Activated CD4-positive, alpha-beta memory T cell treated with anti-CD3 and anti-CD28 coated beads for 36 hours (primary cell): ENCODE data around the gene RIMBP2. TPM values are rescaled to one million over a fixed set of nuclear protein-coding genes. Genes with fewer than 3 reads are reported as not detected.

Source experiments
- CTCF ChIA-PET: fragments of 350-600 bp; sonication (Branson Sonifier 250); formaldehyde crosslinking; loops from one replicate; lab custom pipeline; 2021; ENCODE audit warnings: antibody characterized with exemption, inconsistent platforms; lab: Charles Lee
- POLR2A ChIA-PET: fragments of 350-600 bp; sonication (Branson Sonifier 250); formaldehyde crosslinking; loops from one replicate; lab custom pipeline; 2021; ENCODE audit warnings: antibody characterized with exemption; lab: Charles Lee
- DNase-seq: peaks from one replicate; pipeline ENCODE4 v3.0.0-alpha.2; 2020
- H3K27ac Mint-ChIP-seq: one replicate; pipeline ENCODE4 v1.8.0; 2021; ENCODE audit warnings: mixed read lengths
- H3K27me3 Mint-ChIP-seq: one replicate; pipeline ENCODE4 v1.8.0; 2021; ENCODE audit warnings: mixed read lengths
- H3K36me3 Mint-ChIP-seq: one replicate; pipeline ENCODE4 v1.8.0; 2021; ENCODE audit warnings: mixed read lengths
- H3K4me1 Mint-ChIP-seq: one replicate; pipeline ENCODE4 v1.8.0; 2021; ENCODE audit warnings: low read depth, mixed read lengths
- H3K4me3 Mint-ChIP-seq: one replicate; pipeline ENCODE4 v1.8.0; 2021; ENCODE audit warnings: mild to moderate bottlenecking, mixed read lengths
- H3K9me3 Mint-ChIP-seq: one replicate; pipeline ENCODE4 v1.8.0; 2021; ENCODE audit warnings: mixed read lengths
- intact Hi-C: fragments of 100-400 bp; cut with micrococcal nuclease; formaldehyde crosslinking; loops from one replicate; pipeline ENCODE4 v1.15.1; 2023
- total RNA-seq, 2 experiments: library from RNA; stranded (reverse); gene quantifications; one replicate each; pipeline ENCODE4 v1.2.3, GENCODE V29; 2021

The RIMBP2 gene
- total RNA-seq, 2 experiments from 2014 or later = 0.27 TPM; not detected in 1

- Mint-ChIP-seq H3K36me3 (no peaks in the 10 kb centered on the region), H3K9me3 (peaks cover 21% of the 10 kb centered on the region), H3K27ac (no peak overlapping the region), H3K4me1 (no peaks in the 10 kb centered on the region), H3K27me3 (no peaks in the 10 kb centered on the region), H3K4me3 (no peak overlapping the region)
- intact Hi-C loops = no loop called here
- CTCF ChIA-PET = no interaction called here
- no peak for DNase-seq
- POLR2A ChIA-PET = no interaction called here
Observed at GRCh38 chr12:130537051-130537450, 179.0 kb downstream of the RIMBP2 start.

GRCh38 chr12:130530429-130530828 is 185.7 kb downstream of the RIMBP2 start:
- ChIA-PET POLR2A (no interaction called here), CTCF (no interaction called here)
- no peak overlapping the region for H3K4me3 Mint-ChIP-seq
- H3K27me3 Mint-ChIP-seq = no peaks in the 10 kb centered on the region
- intact Hi-C loops = no loop called here
- no peaks in the 10 kb centered on the region for H3K36me3 Mint-ChIP-seq
- no peaks in the 10 kb centered on the region for H3K4me1 Mint-ChIP-seq
- DNase-seq = no peak
- no peak overlapping the region for H3K27ac Mint-ChIP-seq
- H3K9me3 Mint-ChIP-seq = no peaks in the 10 kb centered on the region

GRCh38 chr12:130529781-130530180 is 186.3 kb downstream of the RIMBP2 start:
- Mint-ChIP-seq H3K4me3 (no peak overlapping the region), H3K27ac (no peak overlapping the region), H3K9me3 (no peaks in the 10 kb centered on the region), H3K4me1 (no peaks in the 10 kb centered on the region), H3K27me3 (no peaks in the 10 kb centered on the region), H3K36me3 (no peaks in the 10 kb centered on the region)
- intact Hi-C loops = no loop called here
- ChIA-PET POLR2A (no interaction called here), CTCF (no interaction called here)
- no peak for DNase-seq

GRCh38 chr12:130527239-130527638 is 188.9 kb downstream of the RIMBP2 start:
- Mint-ChIP-seq H3K27ac (no peak overlapping the region), H3K4me3 (no peak overlapping the region), H3K27me3 (no peaks in the 10 kb centered on the region), H3K9me3 (no peaks in the 10 kb centered on the region), H3K36me3 (no peaks in the 10 kb centered on the region), H3K4me1 (no peaks in the 10 kb centered on the region)
- intact Hi-C loops = no loop called here
- DNase-seq = no peak
- ChIA-PET CTCF (no interaction called here), POLR2A (no interaction called here)

DNA sequence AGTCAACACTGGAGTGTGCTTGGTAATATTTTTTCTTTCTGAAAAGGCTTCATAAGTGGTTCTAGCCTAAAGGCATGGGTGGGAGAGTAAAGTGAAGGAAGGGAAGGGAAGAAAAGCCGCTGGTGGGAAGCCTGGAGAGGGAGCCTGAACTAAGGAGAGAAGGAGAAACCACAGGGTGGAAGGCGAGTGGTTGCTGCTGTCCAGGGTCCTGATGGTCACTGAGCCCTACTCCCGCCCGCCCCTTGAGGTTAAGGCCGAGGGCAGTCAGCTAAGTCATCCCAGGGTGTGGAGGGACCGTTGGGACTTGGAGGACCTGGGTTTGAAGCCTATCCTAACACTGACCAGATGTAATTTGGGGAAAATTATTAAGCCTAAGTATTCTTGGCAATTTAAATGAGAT is 189.3 kb downstream of the RIMBP2 start:
- POLR2A ChIA-PET = no interaction called here
- no peaks in the 10 kb centered on the region for H3K36me3 Mint-ChIP-seq
- no peak overlapping the region for H3K4me3 Mint-ChIP-seq
- intact Hi-C loops = no loop called here
- H3K4me1 Mint-ChIP-seq = no peaks in the 10 kb centered on the region
- no peaks in the 10 kb centered on the region for H3K27me3 Mint-ChIP-seq
- CTCF ChIA-PET = no interaction called here
- H3K9me3 Mint-ChIP-seq = no peaks in the 10 kb centered on the region
- DNase-seq = no peak
- H3K27ac Mint-ChIP-seq = no peak overlapping the region

DNA sequence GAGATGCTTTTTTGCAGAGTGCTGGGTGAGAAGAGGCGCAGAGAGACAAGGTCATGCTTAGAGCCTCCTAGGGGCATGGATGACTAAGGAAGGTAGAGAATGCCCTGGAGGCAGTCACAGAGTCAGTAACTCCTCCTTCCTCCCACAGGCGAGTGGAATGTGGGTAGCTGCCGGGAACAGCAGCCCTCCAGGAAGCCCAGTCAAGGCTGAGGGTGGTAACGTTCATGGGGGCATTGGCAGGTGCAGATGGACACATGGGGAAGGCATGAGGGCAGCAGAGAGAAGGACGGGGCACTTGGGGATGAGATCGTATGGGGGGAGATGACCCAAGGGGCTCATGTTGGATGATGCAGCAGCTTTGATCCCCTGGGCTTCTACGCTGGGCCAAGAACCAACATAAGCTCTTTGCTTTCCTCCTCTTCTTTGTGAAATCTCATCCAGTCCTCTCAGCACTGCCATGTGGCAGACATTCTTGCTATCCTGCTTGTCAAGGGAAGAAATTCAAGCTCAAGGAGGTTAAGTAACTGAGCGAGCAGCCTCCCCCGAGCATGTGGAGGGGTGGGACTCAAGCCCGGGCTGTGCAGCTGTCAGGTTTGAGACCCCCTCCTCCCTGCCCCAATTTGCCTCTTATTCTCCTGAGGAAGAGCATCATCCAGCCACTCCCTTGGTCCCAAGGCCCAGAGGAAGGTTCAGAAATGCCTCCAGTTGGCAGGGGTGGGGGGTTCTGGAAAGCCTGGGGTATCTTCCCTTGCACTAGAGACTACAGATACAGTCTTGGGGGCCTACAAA is 190.5 kb downstream of the RIMBP2 start:
- no peak for DNase-seq
- POLR2A ChIA-PET = no interaction called here

GRCh38 chr12:130524759-130525158 is 191.3 kb downstream of the RIMBP2 start:
- H3K4me3 Mint-ChIP-seq = no peak overlapping the region
- ChIA-PET POLR2A (no interaction called here), CTCF (no interaction called here)
- H3K27ac Mint-ChIP-seq = no peak overlapping the region
- intact Hi-C loops = no loop called here
- H3K36me3 Mint-ChIP-seq = no peaks in the 10 kb centered on the region
- no peak for DNase-seq
- no peaks in the 10 kb centered on the region for H3K4me1 Mint-ChIP-seq
- peaks cover 2% of the 10 kb centered on the region for H3K27me3 Mint-ChIP-seq
- no peaks in the 10 kb centered on the region for H3K9me3 Mint-ChIP-seq

More for the DNA sequence above, 190.5 kb downstream of the RIMBP2 start:
- intact Hi-C loops = no loop called here
- CTCF ChIA-PET = no interaction called here
- no peak overlapping the region for H3K4me3 Mint-ChIP-seq
- no peaks in the 10 kb centered on the region for H3K9me3 Mint-ChIP-seq
- H3K27me3 Mint-ChIP-seq = no peaks in the 10 kb centered on the region
- H3K27ac Mint-ChIP-seq = no peak overlapping the region
- H3K36me3 Mint-ChIP-seq = no peaks in the 10 kb centered on the region
- no peaks in the 10 kb centered on the region for H3K4me1 Mint-ChIP-seq

- H3K27ac Mint-ChIP-seq = no peak overlapping the region
- intact Hi-C loops = no loop called here
- no peaks in the 10 kb centered on the region for H3K9me3 Mint-ChIP-seq
- DNase-seq = no peak
- H3K4me3 Mint-ChIP-seq = no peak overlapping the region
- ChIA-PET CTCF (no interaction called here), POLR2A (no interaction called here)
- no peaks in the 10 kb centered on the region for H3K4me1 Mint-ChIP-seq
- peaks cover 2% of the 10 kb centered on the region for H3K27me3 Mint-ChIP-seq
- no peaks in the 10 kb centered on the region for H3K36me3 Mint-ChIP-seq
Observed at GRCh38 chr12:130523863-130524614, 192.1 kb downstream of the RIMBP2 start.

GRCh38 chr12:130523208-130523607 is 192.9 kb downstream of the RIMBP2 start:
- Mint-ChIP-seq H3K27me3 (peaks cover 2% of the 10 kb centered on the region), H3K4me1 (no peaks in the 10 kb centered on the region), H3K9me3 (no peaks in the 10 kb centered on the region), H3K36me3 (no peaks in the 10 kb centered on the region), H3K27ac (no peak overlapping the region), H3K4me3 (no peak overlapping the region)
- ChIA-PET POLR2A (no interaction called here), CTCF (no interaction called here)
- DNase-seq = no peak
- intact Hi-C loops = no loop called here

GRCh38 chr12:130522244-130522834 is 193.8 kb downstream of the RIMBP2 start:
- intact Hi-C loops = no loop called here
- H3K4me3 Mint-ChIP-seq = no peak overlapping the region
- H3K27me3 Mint-ChIP-seq = peaks cover 2% of the 10 kb centered on the region
- POLR2A ChIA-PET = no interaction called here
- DNase-seq = no peak
- no peak overlapping the region for H3K27ac Mint-ChIP-seq
- no peaks in the 10 kb centered on the region for H3K4me1 Mint-ChIP-seq
- H3K36me3 Mint-ChIP-seq = no peaks in the 10 kb centered on the region
- H3K9me3 Mint-ChIP-seq = no peaks in the 10 kb centered on the region
- CTCF ChIA-PET = no interaction called here

DNA sequence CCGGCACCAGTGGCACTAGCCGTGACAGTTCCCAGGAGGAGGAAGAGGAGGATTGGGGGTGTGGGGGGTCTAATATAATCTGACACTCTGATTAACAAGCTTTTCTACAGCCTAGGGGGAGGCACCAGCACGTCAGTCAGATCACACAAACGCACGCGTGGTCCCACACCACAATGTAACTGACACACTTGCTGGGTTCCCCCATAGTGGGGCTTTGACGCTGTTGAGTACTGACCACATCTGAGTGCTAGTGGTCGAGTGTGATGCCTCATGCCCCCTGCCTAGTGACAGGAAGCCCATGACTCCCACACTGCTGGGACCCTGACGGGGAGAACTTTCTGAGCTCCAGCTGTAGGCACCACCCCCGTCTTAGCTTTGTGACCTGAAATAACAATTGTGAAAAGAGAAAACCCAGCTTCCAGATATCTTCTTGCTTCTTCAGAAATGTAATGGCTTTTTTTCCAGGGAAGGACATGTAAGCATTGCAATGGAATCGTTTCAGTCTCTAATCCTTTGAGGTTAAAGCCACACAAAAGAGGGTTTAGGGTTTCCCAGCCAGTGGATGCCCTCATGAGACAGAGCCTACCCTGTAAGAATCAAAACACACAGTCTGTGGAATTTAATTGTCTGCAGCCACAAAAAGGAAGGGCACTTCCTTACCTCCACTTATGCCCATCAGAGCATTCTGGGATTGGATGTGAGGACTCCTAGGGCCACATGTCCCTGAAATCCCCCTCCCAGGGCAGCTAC is 194.5 kb downstream of the RIMBP2 start:
- no peaks in the 10 kb centered on the region for H3K9me3 Mint-ChIP-seq
- H3K36me3 Mint-ChIP-seq = no peaks in the 10 kb centered on the region
- H3K4me3 Mint-ChIP-seq = no peak overlapping the region
- intact Hi-C loops = no loop called here
- no peak for DNase-seq
- no peaks in the 10 kb centered on the region for H3K4me1 Mint-ChIP-seq
- ChIA-PET CTCF (no interaction called here), POLR2A (no interaction called here)
- H3K27me3 Mint-ChIP-seq = peaks cover 2% of the 10 kb centered on the region
- H3K27ac Mint-ChIP-seq = no peak overlapping the region

GRCh38 chr12:130520784-130521183 is 195.3 kb downstream of the RIMBP2 start:
- POLR2A ChIA-PET = no interaction called here
- H3K36me3 Mint-ChIP-seq = no peaks in the 10 kb centered on the region

More at GRCh38 chr12:130520784-130521183, 195.3 kb downstream of the RIMBP2 start:
- Mint-ChIP-seq H3K4me1 (no peaks in the 10 kb centered on the region), H3K27ac (no peak overlapping the region), H3K9me3 (no peaks in the 10 kb centered on the region), H3K4me3 (no peak overlapping the region), H3K27me3 (peaks cover 2% of the 10 kb centered on the region)
- intact Hi-C loops = no loop called here
- CTCF ChIA-PET = no interaction called here
- no peak for DNase-seq
